Trophoblast cell (in vitro differentiated cells and primary cell): ENCODE data around the gene NCAM2.

Experiments used
- DNase-seq, 2 donors: peaks; one replicate each; pipeline ENCODE4 v3.0.0-alpha.2; 2016
- H2AFZ ChIP-seq: 2 replicates; pipeline ENCODE4 v1.6.1; 2013; ENCODE audit warnings: low read length, moderate library complexity, mild to moderate bottlenecking; ENCODE audit not compliant: insufficient read depth, poor library complexity
- H2AK5ac ChIP-seq: 2 replicates; pipeline ENCODE4 v1.6.1; 2013; ENCODE audit warnings: mild to moderate bottlenecking, low read length
- H2BK120ac ChIP-seq: 2 replicates; pipeline ENCODE4 v1.6.1; 2013; ENCODE audit warnings: low read length, mild to moderate bottlenecking, moderate library complexity; ENCODE audit not compliant: insufficient read depth, poor library complexity
- H2BK12ac ChIP-seq: 2 replicates; pipeline ENCODE4 v1.6.1; 2013; ENCODE audit warnings: mild to moderate bottlenecking, low read length, moderate library complexity
- H2BK5ac ChIP-seq: 2 replicates; pipeline ENCODE4 v1.6.1; 2013; ENCODE audit warnings: low read length, low read depth, moderate library complexity, mild to moderate bottlenecking; ENCODE audit not compliant: poor library complexity
- H3K14ac ChIP-seq: 2 replicates; pipeline ENCODE4 v1.6.1; 2013; ENCODE audit warnings: mild to moderate bottlenecking, low read length
- H3K18ac ChIP-seq: 2 replicates; pipeline ENCODE4 v1.6.1; 2013; ENCODE audit warnings: mild to moderate bottlenecking, low read length
- H3K23ac ChIP-seq: 2 replicates; pipeline ENCODE4 v1.6.1; 2013; ENCODE audit warnings: low read length
- H3K27ac ChIP-seq: 2 replicates; pipeline ENCODE4 v1.5.1; 2013; ENCODE audit warnings: low read depth, mild to moderate bottlenecking, inconsistent platforms, low read length, moderate library complexity
- H3K27me3 ChIP-seq: 2 replicates; pipeline ENCODE4 v1.6.1; 2013; ENCODE audit warnings: inconsistent platforms, mild to moderate bottlenecking, low read length, moderate library complexity; ENCODE audit not compliant: insufficient read depth
- H3K36me3 ChIP-seq, 2 experiments: 1 replicate in 1 of 2; 2 replicates in 1 of 2; pipeline ENCODE4 v1.6.1; 2013; ENCODE audit warnings: low read length in 2 of 2, mild to moderate bottlenecking in 2 of 2, moderate library complexity in 1 of 2; ENCODE audit not compliant: insufficient read depth in 2 of 2, control insufficient read depth in 1 of 2
- H3K4ac ChIP-seq: 2 replicates; pipeline ENCODE4 v1.6.1; 2013; ENCODE audit warnings: low read depth, mild to moderate bottlenecking, low read length, moderate library complexity
- H3K4me1 ChIP-seq, 2 experiments: 1 replicate in 1 of 2; 2 replicates in 1 of 2; pipeline ENCODE4 v1.6.1; 2013; ENCODE audit warnings: low read length in 2 of 2, mild to moderate bottlenecking in 2 of 2, moderate library complexity in 1 of 2; ENCODE audit not compliant: insufficient read depth in 2 of 2, control insufficient read depth in 1 of 2
- H3K4me2 ChIP-seq: 2 replicates; pipeline ENCODE4 v1.6.1; 2013; ENCODE audit warnings: inconsistent platforms, mild to moderate bottlenecking, low read length, moderate library complexity
- H3K4me3 ChIP-seq: 2 replicates; pipeline ENCODE4 v1.5.1; 2013; ENCODE audit warnings: mild to moderate bottlenecking, low read depth, low read length, inconsistent platforms
- H3K79me1 ChIP-seq: one replicate; pipeline ENCODE4 v1.6.1; 2013; ENCODE audit warnings: low read length
- H3K79me2 ChIP-seq: 2 replicates; pipeline ENCODE4 v1.6.1; 2013; ENCODE audit warnings: low read length, mild to moderate bottlenecking; ENCODE audit not compliant: control insufficient read depth, insufficient read depth, poor library complexity
- H3K9ac ChIP-seq: 2 replicates; pipeline ENCODE4 v1.6.1; 2013; ENCODE audit warnings: mild to moderate bottlenecking, low read length
- H3K9me3 ChIP-seq: 2 replicates; pipeline ENCODE4 v1.6.1; 2013; ENCODE audit warnings: low read depth, mild to moderate bottlenecking, control low read depth, inconsistent platforms, low read length; ENCODE audit not compliant: insufficient read depth
- H4K12ac ChIP-seq: 2 replicates; pipeline ENCODE4 v1.6.1; 2013; ENCODE audit warnings: low read depth, mild to moderate bottlenecking, low read length, moderate library complexity
- H4K8ac ChIP-seq: 2 replicates; pipeline ENCODE4 v1.6.1; 2013; ENCODE audit warnings: low read depth, mild to moderate bottlenecking, low read length, moderate library complexity
- H4K91ac ChIP-seq: one replicate; pipeline ENCODE4 v1.6.1; 2013; ENCODE audit warnings: low read depth, mild to moderate bottlenecking, low read length, moderate library complexity
- whole genome bisulfite sequencing: extraction: QIAGEN DNeasy Blood & Tissue Kit; methylation state at CpG from one replicate; pipeline ENCODE4 v1.1.7; 2013; ENCODE audit warnings: missing lambda C conversion rate; ENCODE audit not compliant: insufficient read length, insufficient coverage; ENCODE audit errors: extremely low coverage; 5-methylcytosine and 5-hydroxymethylcytosine counted together

Gene NCAM2

DNA sequence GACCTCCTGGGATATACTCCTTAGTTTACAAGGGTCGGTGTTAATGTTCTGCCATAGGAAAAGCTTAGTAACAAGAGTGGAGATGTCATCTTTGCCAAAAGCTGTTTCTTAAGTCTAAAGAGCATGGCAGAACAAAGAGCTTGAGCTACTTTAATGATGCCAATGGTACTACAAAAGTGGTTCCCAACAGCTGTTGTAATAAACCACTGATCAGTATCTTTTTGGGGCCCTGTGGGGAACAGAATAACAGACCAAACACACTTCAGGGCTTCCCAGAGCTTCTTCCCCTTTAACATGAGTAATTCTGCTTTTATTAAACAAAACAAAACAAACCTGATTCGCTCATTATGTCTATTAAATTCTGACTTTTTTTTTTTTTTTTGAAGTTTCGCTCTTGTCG, 116.3 kb downstream of the NCAM2 start:
- H2BK5ac ChIP-seq: no peak overlapping the region
- H4K12ac ChIP-seq: no peak overlapping the region
- no peaks in the 10 kb centered on the region for H3K79me2 ChIP-seq
- no peak overlapping the region for H3K4me2 ChIP-seq
- H3K27me3 ChIP-seq: no peaks in the 10 kb centered on the region
- no peaks in the 10 kb centered on the region for H3K9me3 ChIP-seq
- H3K79me1 ChIP-seq: no peaks in the 10 kb centered on the region
- H3K18ac ChIP-seq: no peak overlapping the region
- no peak overlapping the region for H2AK5ac ChIP-seq
- no peak overlapping the region for H4K91ac ChIP-seq
- no CpG with 5 or more reads among the region's 4 CpGs for WGBS
- no peak overlapping the region for H2AFZ ChIP-seq
- no peak overlapping the region for H3K23ac ChIP-seq
- H3K4ac ChIP-seq: no peak overlapping the region
- no peak overlapping the region for H3K9ac ChIP-seq
- no peaks in the 10 kb centered on the region for H3K4me1 ChIP-seq
- no peak overlapping the region for H3K27ac ChIP-seq
- no peak overlapping the region for H3K4me3 ChIP-seq
- no peak overlapping the region for H2BK12ac ChIP-seq
- H3K36me3 ChIP-seq: no peaks in the 10 kb centered on the region
- H2BK120ac ChIP-seq: no peak overlapping the region
- no peak for DNase-seq
- H3K14ac ChIP-seq: no peak overlapping the region
- H4K8ac ChIP-seq: no peak overlapping the region

DNA sequence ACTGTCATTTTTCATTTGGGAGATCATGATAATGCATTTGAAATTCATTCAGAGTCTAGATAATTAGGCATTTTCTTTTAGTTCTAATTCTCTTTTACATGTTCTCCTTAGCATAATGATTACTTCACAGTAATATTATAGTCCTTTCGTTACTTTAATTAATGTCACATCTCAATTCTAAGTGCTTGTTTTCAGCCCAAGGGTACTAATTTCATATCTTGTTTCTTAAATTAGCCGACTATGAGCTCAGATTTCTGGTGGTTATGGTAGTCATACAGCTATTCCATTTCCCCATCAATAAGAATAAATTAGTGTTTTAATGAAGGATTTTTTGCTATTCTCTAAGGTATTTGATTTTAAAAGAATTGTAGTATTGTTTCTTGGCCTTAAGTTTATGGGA, 120.9 kb downstream of the NCAM2 start:
- H3K27me3 ChIP-seq: no peaks in the 10 kb centered on the region
- no peak overlapping the region for H2AFZ ChIP-seq
- H3K18ac ChIP-seq: no peak overlapping the region
- WGBS: no CpG with 5 or more reads among the region's 2 CpGs
- no peak overlapping the region for H4K91ac ChIP-seq
- no peak overlapping the region for H2BK120ac ChIP-seq
- H3K14ac ChIP-seq: no peak overlapping the region
- no peak overlapping the region for H2BK12ac ChIP-seq
- H3K9ac ChIP-seq: no peak overlapping the region
- no peak overlapping the region for H4K12ac ChIP-seq
- H4K8ac ChIP-seq: no peak overlapping the region
- H3K4me1 ChIP-seq: no peaks in the 10 kb centered on the region
- DNase-seq: no peak
- no peak overlapping the region for H3K4me3 ChIP-seq
- H3K9me3 ChIP-seq: no peaks in the 10 kb centered on the region
- no peak overlapping the region for H3K27ac ChIP-seq
- H3K4me2 ChIP-seq: no peak overlapping the region
- no peak overlapping the region for H3K23ac ChIP-seq
- H3K4ac ChIP-seq: no peak overlapping the region
- no peak overlapping the region for H2AK5ac ChIP-seq
- H2BK5ac ChIP-seq: no peak overlapping the region
- H3K79me2 ChIP-seq: no peaks in the 10 kb centered on the region
- H3K79me1 ChIP-seq: no peaks in the 10 kb centered on the region
- no peaks in the 10 kb centered on the region for H3K36me3 ChIP-seq

DNA sequence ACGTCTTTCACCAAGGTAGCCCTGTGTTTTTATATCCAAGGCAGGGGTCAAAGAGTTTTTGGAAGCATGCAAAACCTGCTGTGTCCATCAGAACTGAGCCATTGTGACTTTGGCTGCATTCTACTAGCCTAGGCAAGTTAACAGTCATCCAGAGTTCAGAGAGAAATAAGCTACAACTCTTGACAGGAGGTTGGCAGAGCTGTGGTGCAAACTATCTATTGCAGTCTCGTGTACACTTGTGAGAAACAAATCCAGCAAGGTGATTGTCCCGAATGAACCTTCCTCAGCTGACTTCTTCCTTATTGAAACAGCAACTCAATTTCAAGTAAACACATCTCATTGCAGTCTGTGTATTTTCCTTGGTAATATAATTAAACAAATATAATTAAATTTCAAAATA, 124.5 kb downstream of the NCAM2 start:
- Histone ChIP-seq H3K27me3 (no peaks in the 10 kb centered on the region), H3K4me3 (no peak overlapping the region), H2BK120ac (no peak overlapping the region), H3K18ac (no peak overlapping the region), H3K36me3 (no peaks in the 10 kb centered on the region), H3K14ac (no peak overlapping the region), H3K27ac (no peak overlapping the region), H3K4ac (no peak overlapping the region), H3K9me3 (no peaks in the 10 kb centered on the region), H3K9ac (no peak overlapping the region), H4K91ac (no peak overlapping the region), H3K23ac (no peak overlapping the region), H2BK12ac (no peak overlapping the region), H3K79me1 (no peaks in the 10 kb centered on the region), H2BK5ac (no peak overlapping the region), H2AK5ac (no peak overlapping the region), H3K4me1 (no peaks in the 10 kb centered on the region), H4K8ac (no peak overlapping the region), H3K79me2 (no peaks in the 10 kb centered on the region), H4K12ac (no peak overlapping the region), H3K4me2 (no peak overlapping the region), H2AFZ (no peak overlapping the region)
- WGBS: no CpG with 5 or more reads among the region's 3 CpGs
- DNase-seq: no peak

DNA sequence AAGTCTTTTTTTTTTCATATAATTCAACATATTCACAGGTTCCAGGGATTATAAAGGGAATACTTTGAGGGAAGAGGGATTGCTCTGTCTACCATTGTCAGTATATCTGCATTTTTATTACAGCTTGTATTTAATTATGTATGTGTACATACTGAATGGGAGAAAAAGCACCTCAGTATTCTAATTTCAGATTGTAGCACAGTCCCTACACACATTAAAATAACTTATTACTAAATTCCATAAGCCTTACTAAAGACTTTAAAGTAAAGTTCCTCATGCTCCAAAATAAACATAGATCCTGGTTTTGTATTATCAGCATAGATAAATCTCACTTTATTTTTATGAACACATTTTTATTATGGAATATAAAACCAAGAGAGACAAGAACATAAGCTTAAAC, 134.2 kb downstream of the NCAM2 start:
- Histone ChIP-seq H3K4ac (no peak overlapping the region), H3K27me3 (no peaks in the 10 kb centered on the region), H3K27ac (no peak overlapping the region), H3K4me3 (no peak overlapping the region), H3K79me1 (no peaks in the 10 kb centered on the region), H3K9me3 (no peaks in the 10 kb centered on the region), H3K4me1 (no peaks in the 10 kb centered on the region), H2BK12ac (no peak overlapping the region), H3K79me2 (no peaks in the 10 kb centered on the region), H2AK5ac (no peak overlapping the region), H3K9ac (no peak overlapping the region), H4K8ac (no peak overlapping the region), H3K14ac (no peak overlapping the region), H2BK5ac (no peak overlapping the region), H3K18ac (no peak overlapping the region), H4K12ac (no peak overlapping the region), H3K23ac (no peak overlapping the region), H3K4me2 (no peak overlapping the region), H2BK120ac (no peak overlapping the region), H3K36me3 (no peaks in the 10 kb centered on the region), H2AFZ (no peak overlapping the region), H4K91ac (no peak overlapping the region)
- DNase-seq: no peak

DNA sequence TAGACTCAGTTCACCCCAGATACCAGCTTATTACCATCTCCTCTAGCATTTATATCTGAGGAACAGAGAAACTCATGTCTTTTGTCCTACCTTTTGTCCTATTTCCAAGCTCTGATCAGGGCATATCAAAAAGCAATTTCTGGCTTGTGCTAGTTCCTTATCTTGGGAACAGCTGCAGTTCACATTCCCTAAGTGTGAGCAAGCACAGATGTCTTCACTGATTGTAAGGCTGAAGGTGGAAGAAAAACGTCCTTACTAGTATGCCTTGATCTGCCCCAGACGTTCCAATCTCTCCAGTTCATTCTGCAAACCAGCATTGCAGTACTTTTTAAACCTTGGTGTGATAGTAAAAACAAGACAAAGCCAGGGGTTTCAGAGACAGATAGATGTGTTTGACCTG, 139.8 kb downstream of the NCAM2 start:
- Histone ChIP-seq H3K18ac (no peak overlapping the region), H4K91ac (no peak overlapping the region), H2AK5ac (no peak overlapping the region), H3K9ac (no peak overlapping the region), H3K4me3 (no peak overlapping the region), H3K27ac (no peak overlapping the region), H3K9me3 (no peaks in the 10 kb centered on the region), H3K36me3 (no peaks in the 10 kb centered on the region), H3K79me1 (no peaks in the 10 kb centered on the region), H2BK12ac (no peak overlapping the region), H3K4me1 (no peaks in the 10 kb centered on the region), H3K4me2 (no peak overlapping the region), H2BK5ac (no peak overlapping the region), H3K27me3 (no peaks in the 10 kb centered on the region), H3K79me2 (no peaks in the 10 kb centered on the region), H2AFZ (no peak overlapping the region), H3K23ac (no peak overlapping the region), H4K8ac (no peak overlapping the region), H2BK120ac (no peak overlapping the region), H3K14ac (no peak overlapping the region), H3K4ac (no peak overlapping the region), H4K12ac (no peak overlapping the region)
- DNase-seq: peak; percentile 67 to 80
- WGBS: no CpG with 5 or more reads among the region's 2 CpGs
